Nephron progenitor cell (in vitro differentiated cells): ENCODE results near the gene EME1.

Experiments
- DNase-seq: peaks from one replicate; pipeline ENCODE4 v3.0.0; 2021
- H3K27ac Mint-ChIP-seq: 2 replicates; pipeline ENCODE4 v1.8.0; 2021; ENCODE audit warnings: mild to moderate bottlenecking, moderate library complexity, mixed read lengths
- H3K27me3 Mint-ChIP-seq: 2 replicates; pipeline ENCODE4 v1.8.0; 2021; ENCODE audit warnings: mild to moderate bottlenecking, low read depth, mixed read lengths; ENCODE audit not compliant: poor library complexity
- H3K36me3 Mint-ChIP-seq: 2 replicates; pipeline ENCODE4 v1.8.0; 2021; ENCODE audit warnings: low read depth, mixed read lengths
- H3K4me1 Mint-ChIP-seq: 2 replicates; pipeline ENCODE4 v1.8.0; 2021; ENCODE audit warnings: mixed read lengths
- H3K4me3 Mint-ChIP-seq: 2 replicates; pipeline ENCODE4 v1.8.0; 2021; ENCODE audit warnings: mild to moderate bottlenecking, moderate library complexity, mixed read lengths
- H3K9me3 Mint-ChIP-seq: 2 replicates; pipeline ENCODE4 v1.8.0; 2021; ENCODE audit warnings: mild to moderate bottlenecking, moderate library complexity, mixed read lengths
- TF ChIP-seq, protein P1 (sequence below): fragments of 200-600 bp; sonication (generic); IDR thresholded peaks from 2 replicates; pipeline ENCODE4 v1.5.0; 2021; ENCODE audit warnings: antibody characterized with exemption

EME1 gene

DNA sequence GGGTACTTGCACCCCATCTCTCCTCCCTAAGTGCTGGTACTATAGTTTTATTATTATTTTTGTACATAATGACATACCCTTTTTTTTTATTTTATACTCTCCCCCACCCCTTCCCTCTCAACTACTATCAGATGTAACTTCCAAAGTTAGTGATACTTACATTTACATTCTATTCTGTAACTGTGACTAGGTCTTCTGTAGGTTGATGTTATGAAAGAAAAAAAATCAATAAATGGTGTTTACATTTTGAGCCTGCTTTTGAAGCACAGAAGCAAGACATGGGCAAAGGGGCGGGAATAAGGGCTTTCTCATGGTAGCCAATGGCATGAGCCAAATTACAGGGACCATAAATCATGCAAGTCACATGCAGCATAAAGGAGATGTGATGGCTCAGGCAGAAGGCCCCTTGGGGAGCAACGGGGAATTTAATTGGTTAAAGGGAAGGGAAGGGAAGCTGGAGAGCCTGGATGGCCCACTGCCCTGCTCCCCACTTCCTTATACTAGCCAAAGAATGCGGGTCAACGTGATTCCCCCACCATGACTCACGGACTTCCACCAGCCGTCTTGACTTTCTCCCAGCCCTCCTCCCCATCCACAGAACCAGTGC lies 50.6 kb downstream of the EME1 start:
- Mint-ChIP-seq H3K36me3 (peaks cover 6% of the 10 kb centered on the region), H3K4me1 (peaks cover 43% of the 10 kb centered on the region), H3K4me3 (no peak overlapping the region), H3K27me3 (peaks cover 16% of the 10 kb centered on the region), H3K9me3 (peaks cover 25% of the 10 kb centered on the region), H3K27ac (no peak overlapping the region)
- TF ChIP-seq, protein P1, sequence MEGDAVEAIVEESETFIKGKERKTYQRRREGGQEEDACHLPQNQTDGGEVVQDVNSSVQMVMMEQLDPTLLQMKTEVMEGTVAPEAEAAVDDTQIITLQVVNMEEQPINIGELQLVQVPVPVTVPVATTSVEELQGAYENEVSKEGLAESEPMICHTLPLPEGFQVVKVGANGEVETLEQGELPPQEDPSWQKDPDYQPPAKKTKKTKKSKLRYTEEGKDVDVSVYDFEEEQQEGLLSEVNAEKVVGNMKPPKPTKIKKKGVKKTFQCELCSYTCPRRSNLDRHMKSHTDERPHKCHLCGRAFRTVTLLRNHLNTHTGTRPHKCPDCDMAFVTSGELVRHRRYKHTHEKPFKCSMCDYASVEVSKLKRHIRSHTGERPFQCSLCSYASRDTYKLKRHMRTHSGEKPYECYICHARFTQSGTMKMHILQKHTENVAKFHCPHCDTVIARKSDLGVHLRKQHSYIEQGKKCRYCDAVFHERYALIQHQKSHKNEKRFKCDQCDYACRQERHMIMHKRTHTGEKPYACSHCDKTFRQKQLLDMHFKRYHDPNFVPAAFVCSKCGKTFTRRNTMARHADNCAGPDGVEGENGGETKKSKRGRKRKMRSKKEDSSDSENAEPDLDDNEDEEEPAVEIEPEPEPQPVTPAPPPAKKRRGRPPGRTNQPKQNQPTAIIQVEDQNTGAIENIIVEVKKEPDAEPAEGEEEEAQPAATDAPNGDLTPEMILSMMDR, result no peak
- no peak for DNase-seq

GRCh38 chr17:50424246-50424995 lies 51.4 kb downstream of the EME1 start:
- H3K9me3 Mint-ChIP-seq, result peaks cover 17% of the 10 kb centered on the region
- H3K4me3 Mint-ChIP-seq, result no peak overlapping the region
- no peak overlapping the region for H3K27ac Mint-ChIP-seq
- peaks cover 50% of the 10 kb centered on the region for H3K4me1 Mint-ChIP-seq
- DNase-seq, result no peak
- TF ChIP-seq, protein P1, result no peak
- H3K36me3 Mint-ChIP-seq, result peaks cover 1% of the 10 kb centered on the region
- peaks cover 20% of the 10 kb centered on the region for H3K27me3 Mint-ChIP-seq

DNA sequence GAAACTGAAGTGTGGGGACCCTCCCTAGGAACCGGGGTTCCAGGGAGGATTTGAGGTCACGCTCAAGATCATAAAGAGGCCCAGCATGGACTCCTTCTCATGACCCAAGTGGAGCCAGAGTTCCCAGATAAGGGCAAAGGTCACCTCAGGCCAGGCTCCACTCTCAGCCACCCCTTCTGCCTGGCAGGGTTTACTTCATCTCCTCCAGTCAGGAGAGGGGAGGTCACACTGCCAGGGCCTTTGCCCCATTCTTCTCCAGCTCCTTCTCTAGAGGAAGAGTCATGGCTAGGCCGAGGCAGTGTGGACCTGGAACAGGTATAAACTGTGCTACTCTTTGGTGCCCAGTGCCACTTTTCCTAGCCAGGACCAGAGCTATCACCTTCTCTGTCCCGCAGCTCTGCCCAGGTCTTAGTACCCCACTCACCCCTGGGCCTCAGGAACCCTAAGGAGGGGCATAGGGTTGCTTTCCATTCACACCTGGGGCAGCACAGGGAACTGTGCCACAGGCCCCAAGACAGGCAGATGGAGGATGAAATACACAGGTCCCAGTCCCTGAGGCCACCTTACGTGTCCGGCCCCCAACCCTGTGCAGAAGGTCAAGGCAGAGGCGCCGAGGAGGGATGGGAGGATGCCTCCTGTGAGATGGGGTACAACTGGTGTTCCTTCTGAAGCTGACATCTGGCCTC lies 52.1 kb downstream of the EME1 start:
- H3K27ac Mint-ChIP-seq, result no peak overlapping the region
- no peak for DNase-seq
- no peaks in the 10 kb centered on the region for H3K36me3 Mint-ChIP-seq
- H3K4me1 Mint-ChIP-seq, result peaks cover 58% of the 10 kb centered on the region
- peaks cover 22% of the 10 kb centered on the region for H3K27me3 Mint-ChIP-seq
- H3K4me3 Mint-ChIP-seq, result peak overlapping the region; percentile 82
- H3K9me3 Mint-ChIP-seq, result peaks cover 10% of the 10 kb centered on the region
- TF ChIP-seq, protein P1, result no peak

GRCh38 chr17:50425682-50426471 lies 52.8 kb downstream of the EME1 start, which contains the start of gene ACSF2:
Gene ACSF2 (plus strand): TSS chr17:50426218. CDS start chr17:50426262, 44 bp downstream.
- Mint-ChIP-seq H3K9me3 (peaks cover 4% of the 10 kb centered on the region), H3K4me1 (peaks cover 61% of the 10 kb centered on the region), H3K27me3 (peaks cover 22% of the 10 kb centered on the region), H3K36me3 (no peaks in the 10 kb centered on the region), H3K27ac (peak within 1 kb of the TSS; percentile 46), H3K4me3 (peak within 1 kb of the TSS; percentile 87)
- peak; percentile 79 for DNase-seq
- TF ChIP-seq, protein P1, result no peak

DNA sequence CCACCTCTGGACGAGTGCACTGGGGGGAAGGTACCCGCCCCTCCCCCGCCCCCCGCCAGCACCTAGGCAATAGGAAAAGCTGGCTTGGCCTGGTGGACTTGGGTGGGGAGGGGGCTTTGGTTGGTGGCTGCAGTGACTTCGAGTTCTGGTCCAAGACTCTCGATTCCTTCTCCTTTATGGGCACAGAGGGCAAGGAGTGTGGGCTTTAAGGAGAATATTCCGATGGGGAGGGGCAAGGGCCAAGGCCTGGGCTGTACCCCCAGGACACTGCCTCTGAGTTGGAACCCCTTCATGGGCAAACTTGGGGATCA lies 53.4 kb downstream of the EME1 start:
- no peak for DNase-seq
- TF ChIP-seq, protein P1, result no peak
- no peaks in the 10 kb centered on the region for H3K36me3 Mint-ChIP-seq
- peaks cover 4% of the 10 kb centered on the region for H3K9me3 Mint-ChIP-seq
- peak overlapping the region; percentile 87 for H3K4me3 Mint-ChIP-seq
- H3K27me3 Mint-ChIP-seq, result peaks cover 21% of the 10 kb centered on the region
- H3K4me1 Mint-ChIP-seq, result peaks cover 67% of the 10 kb centered on the region
- H3K27ac Mint-ChIP-seq, result no peak overlapping the region
